Gastrocnemius medialis (tissue), 4 donors: ENCODE results near the gene ABLIM3. TPM values are rescaled to one million over a fixed set of nuclear protein-coding genes. Genes with fewer than 3 reads are reported as not detected.
A peak's percentile ranks its signal among the peaks of the same experiment; 100 is the strongest.

Source experiments
- ATAC-seq, 2 donors: fragments of 150-250 bp; one replicate each; pipeline ENCODE4 v1.9.1; 2016
- DNase-seq, 2 donors: peaks; one replicate each; pipeline ENCODE4 v3.0.0-alpha.2; 2019
- H3K27ac ChIP-seq, 4 donors: fragments of 200-600 bp; sonication (generic); 1 replicate in 1 of 4; 2 replicates in 3 of 4; pipeline ENCODE4 v1.5.1; 2016 to 2018; ENCODE audit warnings: mild to moderate bottlenecking in 2 of 4, moderate library complexity in 1 of 4
- H3K27me3 ChIP-seq, 3 donors: fragments of 200-600 bp; sonication (generic) in 2 of 3; 1 replicate in 1 of 3; 2 replicates in 2 of 3; pipeline versions ENCODE4 v1.5.1 to v1.6.0; 2016 to 2019; ENCODE audit warnings: mild to moderate bottlenecking in 1 of 3, moderate library complexity in 1 of 3
- H3K36me3 ChIP-seq, 2 donors: fragments of 200-600 bp; sonication (generic) in 1 of 2; one replicate each; pipeline ENCODE4 v1.5.1; 2017 to 2018
- H3K4me1 ChIP-seq, 2 donors: fragments of 200-600 bp; sonication (generic) in 1 of 2; one replicate each; pipeline ENCODE4 v1.5.1; 2016 to 2017; ENCODE audit warnings: mild to moderate bottlenecking in 2 of 2
- H3K4me3 ChIP-seq, 4 donors: fragments of 200-600 bp; sonication (generic) in 3 of 4; 1 replicate in 1 of 4; 2 replicates in 3 of 4; pipeline ENCODE4 v1.5.1; 2016 to 2019; ENCODE audit warnings: mild to moderate bottlenecking in 2 of 4
- H3K9me3 ChIP-seq, 3 donors: fragments of 200-600 bp; sonication (generic) in 2 of 3; 1 replicate in 1 of 3; 2 replicates in 2 of 3; pipeline ENCODE4 v1.5.1; 2016 to 2019
- POLR2A ChIP-seq, 2 donors: fragments of 450-650 bp; IDR thresholded peaks; one replicate each; pipeline ENCODE4 v1.6.1; 2017; ENCODE audit warnings: antibody characterized with exemption in 2 of 2, mild to moderate bottlenecking in 2 of 2, moderate library complexity in 2 of 2
- in situ Hi-C, 4 donors: fragments of 200-750 bp; cut with MboI; loops; one replicate each; pipeline versions ENCODE4 v1.15.0 to v1.8.0; 2017; ENCODE audit warnings: low sequenced_read_pairs in 4 of 4
- intact Hi-C: fragments of 100-400 bp; cut with DNase I; formaldehyde crosslinking; loops from one replicate; pipeline ENCODE4 v1.15.1; 2023; ENCODE audit warnings: low total_unique reads
- total RNA-seq, 4 donors: library from RNA; depleted of rRNA; stranded (reverse); fragments of >200 nt; gene quantifications; one replicate each; pipeline versions ENCODE4 v1.1.0 to v1.2.3, GENCODE V29; 2016
- TF ChIP-seq, protein P1 (sequence below), 5 experiments: fragments of 450-650 bp in 3 of 5; fragments of 200-600 bp in 2 of 5; sonication (generic) in 2 of 5; IDR thresholded peaks in 4 of 5; conservative IDR thresholded peaks in 1 of 5; 1 replicate in 4 of 5; 2 replicates in 1 of 5; pipeline ENCODE4 v1.5.1; 2016 to 2019; ENCODE audit warnings: antibody characterized with exemption in 5 of 5, mild to moderate bottlenecking in 3 of 5, moderate library complexity in 3 of 5

Gene ABLIM3
- total RNA-seq, 4 donors from 2014 or later = 37.5 to 155 (median 67.7) TPM

GRCh38 chr5:149177339-149177843 is 36.1 kb downstream of the ABLIM3 start:
- Histone ChIP-seq H3K9me3 (no peaks in the 10 kb centered on the region), H3K4me3 (no peak overlapping the region), H3K4me1 (peaks cover 62 to 65% of the 10 kb centered on the region in 2 donors), H3K36me3 (no peaks in the 10 kb centered on the region), H3K27me3 (no peaks in the 10 kb centered on the region), H3K27ac (peak overlapping the region; percentile 87 to 90 (median 90))
- no peak for ATAC-seq
- TF ChIP-seq POLR2A (IDR thresholded peaks at IDR 0.05) = no peak
- TF ChIP-seq, protein P1, sequence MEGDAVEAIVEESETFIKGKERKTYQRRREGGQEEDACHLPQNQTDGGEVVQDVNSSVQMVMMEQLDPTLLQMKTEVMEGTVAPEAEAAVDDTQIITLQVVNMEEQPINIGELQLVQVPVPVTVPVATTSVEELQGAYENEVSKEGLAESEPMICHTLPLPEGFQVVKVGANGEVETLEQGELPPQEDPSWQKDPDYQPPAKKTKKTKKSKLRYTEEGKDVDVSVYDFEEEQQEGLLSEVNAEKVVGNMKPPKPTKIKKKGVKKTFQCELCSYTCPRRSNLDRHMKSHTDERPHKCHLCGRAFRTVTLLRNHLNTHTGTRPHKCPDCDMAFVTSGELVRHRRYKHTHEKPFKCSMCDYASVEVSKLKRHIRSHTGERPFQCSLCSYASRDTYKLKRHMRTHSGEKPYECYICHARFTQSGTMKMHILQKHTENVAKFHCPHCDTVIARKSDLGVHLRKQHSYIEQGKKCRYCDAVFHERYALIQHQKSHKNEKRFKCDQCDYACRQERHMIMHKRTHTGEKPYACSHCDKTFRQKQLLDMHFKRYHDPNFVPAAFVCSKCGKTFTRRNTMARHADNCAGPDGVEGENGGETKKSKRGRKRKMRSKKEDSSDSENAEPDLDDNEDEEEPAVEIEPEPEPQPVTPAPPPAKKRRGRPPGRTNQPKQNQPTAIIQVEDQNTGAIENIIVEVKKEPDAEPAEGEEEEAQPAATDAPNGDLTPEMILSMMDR (IDR thresholded peaks at IDR 0.05 in 4 of 5, conservative IDR thresholded peaks at IDR 0.05 in 1 of 5) = no peak
- no peak for DNase-seq
- intact Hi-C loops = loop anchor here (5.0 kb wide), 1 partner anchor 210 kb away; no protein-coding TSS in a partner anchor
- in situ Hi-C loops = no loop called here

GRCh38 chr5:149177911-149178565 is 36.7 kb downstream of the ABLIM3 start:
- Histone ChIP-seq H3K27me3 (no peaks in the 10 kb centered on the region), H3K27ac (peak overlapping the region; percentile 55 to 90 (median 88)), H3K36me3 (peaks cover 0 to 3% of the 10 kb centered on the region in 2 donors), H3K4me3 (no peak overlapping the region), H3K4me1 (peaks cover 56 to 59% of the 10 kb centered on the region in 2 donors), H3K9me3 (no peaks in the 10 kb centered on the region)
- TF ChIP-seq, protein P1 (IDR thresholded peaks at IDR 0.05 in 4 of 5, conservative IDR thresholded peaks at IDR 0.05 in 1 of 5) = no peak
- TF ChIP-seq POLR2A (IDR thresholded peaks at IDR 0.05) = peak in 1 of 2 donors; percentile 29
- intact Hi-C loops (loop anchor here (5.0 kb wide), 1 partner anchor 211 kb away; no protein-coding TSS in a partner anchor), in situ Hi-C loops (no loop called here)
- ATAC-seq (peak; percentile 31 to 38), DNase-seq (peak; percentile 41 to 69)

- no peaks in the 10 kb centered on the region for H3K9me3 ChIP-seq
- H3K4me3 ChIP-seq = no peak overlapping the region
- peaks cover 0 to 33% of the 10 kb centered on the region in 2 donors for H3K36me3 ChIP-seq
- intact Hi-C loops (loop anchor here (2.0 kb wide), 1 partner anchor 41 kb away; the partner anchor contains the start of gene ABLIM3), in situ Hi-C loops (no loop called here)
- H3K27me3 ChIP-seq = no peaks in the 10 kb centered on the region
- DNase-seq (no peak), ATAC-seq (no peak)
- no peak overlapping the region for H3K27ac ChIP-seq
- H3K4me1 ChIP-seq = peaks cover 23 to 28% of the 10 kb centered on the region in 2 donors
- TF ChIP-seq, protein P1 (IDR thresholded peaks at IDR 0.05 in 4 of 5, conservative IDR thresholded peaks at IDR 0.05 in 1 of 5) = no peak
- TF ChIP-seq POLR2A (IDR thresholded peaks at IDR 0.05) = no peak
Measured at GRCh38 chr5:149181732-149182131, 40.4 kb downstream of the ABLIM3 start.

GRCh38 chr5:149182241-149182640 is 40.9 kb downstream of the ABLIM3 start:
- ATAC-seq (no peak), DNase-seq (no peak)
- Histone ChIP-seq H3K4me3 (no peak overlapping the region), H3K27ac (no peak overlapping the region), H3K4me1 (peaks cover 18 to 23% of the 10 kb centered on the region in 2 donors), H3K27me3 (no peaks in the 10 kb centered on the region), H3K9me3 (no peaks in the 10 kb centered on the region), H3K36me3 (peaks cover 0 to 33% of the 10 kb centered on the region in 2 donors)
- TF ChIP-seq POLR2A (IDR thresholded peaks at IDR 0.05) = no peak
- TF ChIP-seq, protein P1 (IDR thresholded peaks at IDR 0.05 in 4 of 5, conservative IDR thresholded peaks at IDR 0.05 in 1 of 5) = no peak
- in situ Hi-C loops (no loop called here), intact Hi-C loops (no loop called here)
